ENCODE measurements around the gene ZSWIM1. TPM values are rescaled to one million over a fixed set of nuclear protein-coding genes. Genes with fewer than 3 reads are reported as not detected.
"Not testable (repeated sequence)": the region's sequence is repeated elsewhere in the genome, so short reads cannot be mapped to it uniquely, and the experiment has no call there.

Gene ZSWIM1
- total RNA-seq, 1 donor from 2014 or later = 10.7 TPM

- Histone ChIP-seq H3K4me3 (no peak overlapping the region), H2AFZ (replicated peaks) (no peak overlapping the region), H3K27me3 (no peaks in the 10 kb centered on the region), H3K36me3 (no peaks in the 10 kb centered on the region), H3K27ac (peak overlapping the region; percentile 61), H3K9me3 (ENCODE audit: low read depth) (no peaks in the 10 kb centered on the region), H3K4me1 (peaks cover 13% of the 10 kb centered on the region), H4K20me1 (ENCODE audit: low read depth) (no peaks in the 10 kb centered on the region), H3K9ac (no peak overlapping the region), H3K4me2 (no peak overlapping the region), H3K79me2 (ENCODE audit: low read depth) (no peaks in the 10 kb centered on the region), H3F3A (ENCODE audit: low read depth) (peaks cover 30% of the 10 kb centered on the region)
- H3K27me3 Mint-ChIP-seq (ENCODE audit: insufficient read depth, low read depth) = peaks cover 12% of the 10 kb centered on the region
- H3K4me1 Mint-ChIP-seq = peaks cover 18% of the 10 kb centered on the region
- TF ChIP-seq EZH2 (IDR thresholded peaks at IDR 0.05) = no peak
- no peak for TF ChIP-seq EZH2phosphoT487 (IDR thresholded peaks at IDR 0.05)
- TF ChIP-seq CTCF (IDR thresholded peaks at IDR 0.05) = no peak
- H3K36me3 Mint-ChIP-seq = no peaks in the 10 kb centered on the region
- H3K4me3 Mint-ChIP-seq = no peak overlapping the region
- H3K27ac Mint-ChIP-seq = no peak overlapping the region
- no peak for DNase-seq (ENCODE audit: low spot score)
- no peaks in the 10 kb centered on the region for H3K9me3 Mint-ChIP-seq
Observed at GRCh38 chr20:45926731-45927070, 45.7 kb downstream of the ZSWIM1 start.

- H3K27me3 Mint-ChIP-seq (ENCODE audit: insufficient read depth, low read depth) = peaks cover 12% of the 10 kb centered on the region
- no peaks in the 10 kb centered on the region for H3K36me3 Mint-ChIP-seq
- Histone ChIP-seq H3K4me3 (no peak overlapping the region), H3F3A (ENCODE audit: low read depth) (peaks cover 30% of the 10 kb centered on the region), H3K4me1 (peaks cover 13% of the 10 kb centered on the region), H3K9me3 (ENCODE audit: low read depth) (no peaks in the 10 kb centered on the region), H3K27ac (peak overlapping the region; percentile 61), H3K9ac (no peak overlapping the region), H3K27me3 (no peaks in the 10 kb centered on the region), H3K79me2 (ENCODE audit: low read depth) (peaks cover 3% of the 10 kb centered on the region), H2AFZ (replicated peaks) (no peak overlapping the region), H4K20me1 (ENCODE audit: low read depth) (no peaks in the 10 kb centered on the region), H3K36me3 (no peaks in the 10 kb centered on the region), H3K4me2 (no peak overlapping the region)
- TF ChIP-seq CTCF (IDR thresholded peaks at IDR 0.05) (no peak), EZH2 (IDR thresholded peaks at IDR 0.05) (no peak), EZH2phosphoT487 (IDR thresholded peaks at IDR 0.05) (no peak)
- H3K4me3 Mint-ChIP-seq = no peak overlapping the region
- DNase-seq (ENCODE audit: low spot score) = no peak
- H3K27ac Mint-ChIP-seq = no peak overlapping the region
- no peaks in the 10 kb centered on the region for H3K9me3 Mint-ChIP-seq
- H3K4me1 Mint-ChIP-seq = peaks cover 19% of the 10 kb centered on the region
Observed at GRCh38 chr20:45927071-45927878, 46.2 kb downstream of the ZSWIM1 start.

GRCh38 chr20:45931680-45932079, 50.7 kb downstream of the ZSWIM1 start:
- not testable (repeated sequence) for DNase-seq (ENCODE audit: low spot score); H3K27me3 ChIP-seq; H3K4me2 ChIP-seq; H3K9me3 Mint-ChIP-seq; H3K9me3 ChIP-seq (ENCODE audit: low read depth); H3K9ac ChIP-seq; H3K4me3 Mint-ChIP-seq; H3K36me3 ChIP-seq; H3K27ac Mint-ChIP-seq; H3K4me1 ChIP-seq; H3K27me3 Mint-ChIP-seq (ENCODE audit: insufficient read depth, low read depth); H2AFZ ChIP-seq (replicated peaks); H3K36me3 Mint-ChIP-seq; H3K27ac ChIP-seq; H3K4me3 ChIP-seq
- Histone ChIP-seq H3F3A (ENCODE audit: low read depth) (peaks cover 37% of the 10 kb centered on the region), H4K20me1 (ENCODE audit: low read depth) (peaks cover 18% of the 10 kb centered on the region), H3K79me2 (ENCODE audit: low read depth) (peaks cover 39% of the 10 kb centered on the region)
- H3K4me1 Mint-ChIP-seq = peaks cover 13% of the 10 kb centered on the region
